KG1 (cell line): ENCODE data around the gene SCYL1.

Experiments used
- DNase-seq: peaks from one replicate; lab custom pipeline; 2025; lab: John Stamatoyannopoulos, UW

Gene SCYL1

GRCh38 chr11:65537296-65537597 is 12.4 kb downstream of the SCYL1 start:
- no peak for DNase-seq

- DNase-seq, result no peak
These were observed 12.8 kb downstream of the SCYL1 start for GRCh38 chr11:65537620-65538231.

GRCh38 chr11:65538232-65538914 is 13.5 kb downstream of the SCYL1 start:
- DNase-seq, result no peak

GRCh38 chr11:65538915-65539743 is 14.2 kb downstream of the SCYL1 start:
- no peak for DNase-seq

GRCh38 chr11:65539744-65540289 is 14.9 kb downstream of the SCYL1 start:
- no peak for DNase-seq

GRCh38 chr11:65540290-65541092 is 15.6 kb downstream of the SCYL1 start:
- peak; percentile 56 for DNase-seq

- no peak for DNase-seq
These were observed 16.5 kb downstream of the SCYL1 start for GRCh38 chr11:65541093-65541982.

GRCh38 chr11:65542738-65543390 is 18.0 kb downstream of the SCYL1 start:
- no peak for DNase-seq

- no peak for DNase-seq
These were observed 21.0 kb downstream of the SCYL1 start for GRCh38 chr11:65545853-65546216.

GRCh38 chr11:65546217-65546958 is 21.5 kb downstream of the SCYL1 start:
- peak; percentile 86 for DNase-seq

GRCh38 chr11:65547446-65548125 is 22.7 kb downstream of the SCYL1 start:
- no peak for DNase-seq

- no peak for DNase-seq
These were observed 23.5 kb downstream of the SCYL1 start for GRCh38 chr11:65548395-65548794.

GRCh38 chr11:65549096-65549495 is 24.2 kb downstream of the SCYL1 start:
- no peak for DNase-seq

- DNase-seq, result no peak
These were observed 26.9 kb downstream of the SCYL1 start for GRCh38 chr11:65551572-65552387.

- no peak for DNase-seq
These were observed 27.6 kb downstream of the SCYL1 start for GRCh38 chr11:65552388-65552951.

- no peak for DNase-seq
These were observed 28.6 kb downstream of the SCYL1 start for GRCh38 chr11:65553301-65554001.

GRCh38 chr11:65554057-65554818 is 29.4 kb downstream of the SCYL1 start:
- DNase-seq, result no peak
